IPS-18c (cell line): ENCODE results near the gene CD19.

Experiments
- H3K4me3 ChIP-seq: 2 replicates; pipeline ENCODE4 v1.7.0; 2013; ENCODE audit warnings: low read depth, mild to moderate bottlenecking, low read length, moderate library complexity; ENCODE audit not compliant: insufficient read depth
- H3K9me3 ChIP-seq: one replicate; pipeline ENCODE4 v1.6.1; 2013; ENCODE audit warnings: mild to moderate bottlenecking, low read length, moderate library complexity; ENCODE audit not compliant: control insufficient read depth, insufficient read depth

Gene CD19

DNA sequence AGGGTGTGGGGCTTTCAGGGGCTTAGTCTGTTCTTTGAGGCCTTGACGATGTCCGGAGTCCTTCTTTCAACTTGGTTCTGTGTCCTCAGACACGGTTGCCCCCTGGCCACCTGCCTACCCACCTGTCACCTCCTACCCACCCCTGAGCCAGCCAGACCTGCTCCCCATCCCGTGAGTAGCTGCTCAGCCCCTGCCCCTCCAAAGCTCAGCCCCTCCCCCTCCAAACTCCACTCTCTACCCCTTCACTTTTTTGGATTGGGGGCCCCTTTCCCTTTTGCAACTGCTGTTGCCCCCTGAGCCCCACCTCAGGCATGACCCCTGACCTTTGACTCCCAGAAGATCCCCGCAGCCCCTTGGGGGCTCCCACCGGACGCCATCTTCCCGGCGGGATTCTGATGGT, 54.3 kb downstream of the CD19 start:
- Histone ChIP-seq H3K4me3 (no peak overlapping the region), H3K9me3 (peaks cover 6% of the 10 kb centered on the region)

DNA sequence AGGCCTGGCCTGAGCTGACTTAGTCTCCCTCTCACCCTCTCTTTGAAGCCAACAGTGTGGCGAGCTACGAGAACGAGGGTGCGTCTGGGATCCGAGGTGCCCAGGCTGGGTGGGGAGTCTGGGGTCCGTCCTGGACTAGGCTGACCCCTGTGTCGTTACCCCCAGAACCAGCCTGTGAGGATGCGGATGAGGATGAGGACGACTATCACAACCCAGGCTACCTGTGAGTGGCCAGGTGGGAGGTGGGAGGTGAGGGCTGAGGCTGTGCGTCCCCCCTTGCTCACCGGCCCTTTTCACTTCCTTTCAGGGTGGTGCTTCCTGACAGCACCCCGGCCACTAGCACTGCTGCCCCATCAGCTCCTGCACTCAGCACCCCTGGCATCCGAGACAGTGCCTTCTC, 54.7 kb downstream of the CD19 start:
- peaks cover 3% of the 10 kb centered on the region for H3K9me3 ChIP-seq
- H3K4me3 ChIP-seq = no peak overlapping the region

DNA sequence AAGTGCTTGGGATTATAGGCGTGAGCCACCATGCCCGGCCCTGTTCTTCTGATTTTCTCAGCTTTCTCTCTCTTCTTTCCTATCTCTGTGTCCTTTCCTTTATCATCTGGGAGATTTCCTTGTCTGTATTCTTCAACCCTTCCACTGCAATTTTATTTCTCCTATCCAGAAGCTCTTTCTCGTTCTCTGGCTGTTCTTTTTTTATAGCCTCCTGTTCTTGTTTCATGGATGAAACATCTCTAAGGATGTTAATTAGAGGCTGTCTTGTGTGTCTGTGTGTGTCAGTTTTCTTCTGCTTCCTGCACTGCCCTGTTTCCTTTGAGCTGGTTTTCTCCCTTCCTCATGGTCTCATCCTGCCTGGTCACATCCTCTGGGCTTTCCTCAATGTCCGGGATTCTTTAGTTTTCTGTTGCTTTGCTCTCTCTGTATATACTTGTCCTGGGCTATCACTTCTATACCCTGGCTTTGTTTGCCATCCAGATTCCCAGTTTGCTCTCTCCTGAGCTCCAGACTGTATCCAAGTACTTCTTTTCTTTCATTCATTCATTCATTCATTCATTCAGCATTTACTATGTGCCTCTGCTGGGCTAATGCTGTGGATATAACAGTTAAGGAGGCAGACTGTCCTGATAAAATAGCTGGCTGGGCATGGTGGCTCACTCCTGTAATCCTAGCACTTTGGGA, 55.5 kb downstream of the CD19 start:
- H3K4me3 ChIP-seq = no peak overlapping the region
- H3K9me3 ChIP-seq = peaks cover 2% of the 10 kb centered on the region
